ENCODE data around the gene STAC3. TPM values are rescaled to one million over a fixed set of nuclear protein-coding genes. Genes with fewer than 3 reads are reported as not detected.

The STAC3 gene
- total and polyA plus RNA-seq, 9 donors = 0.66 to 2.9 (median 1.8) TPM

GRCh38 chr12:57195611-57196371 lies 55.2 kb downstream of the STAC3 start:
- 79 to 80% (median 80%) methylated on average over 28 to 34 of the region's 34 CpGs for WGBS, 3 donors
- intact Hi-C loops (cut with DNase I) = no loop called here
- Histone ChIP-seq H3K27me3 (no peaks in the 10 kb centered on the region), H3K4me1 (ENCODE audit: insufficient read depth) (no peaks in the 10 kb centered on the region), H3K4me3 (no peak overlapping the region), H3K27ac (no peak overlapping the region), H3K36me3 (peaks cover 4% of the 10 kb centered on the region), H3K9me3 (no peaks in the 10 kb centered on the region)
- TF ChIP-seq EP300 (IDR thresholded peaks at IDR 0.05) (no peak), POLR2A (IDR thresholded peaks at IDR 0.05) (no peak)
- DNase-seq = no peak

- Histone ChIP-seq H3K27me3 (no peaks in the 10 kb centered on the region), H3K36me3 (peaks cover 4% of the 10 kb centered on the region), H3K9me3 (no peaks in the 10 kb centered on the region), H3K4me3 (no peak overlapping the region), H3K27ac (no peak overlapping the region), H3K4me1 (ENCODE audit: insufficient read depth) (no peaks in the 10 kb centered on the region)
- intact Hi-C loops (cut with DNase I) = no loop called here
- TF ChIP-seq CTCF (IDR thresholded peaks at IDR 0.05) (no peak), EP300 (IDR thresholded peaks at IDR 0.05) (no peak), POLR2A (IDR thresholded peaks at IDR 0.05) (no peak)
- DNase-seq = no peak
- 85 to 90% (median 86%) methylated on average over 19 of the region's 19 CpGs for WGBS, 3 donors
These were observed 55.8 kb downstream of the STAC3 start for GRCh38 chr12:57195186-57195585.

- intact Hi-C loops (cut with DNase I) = no loop called here
- Histone ChIP-seq H3K36me3 (peaks cover 4% of the 10 kb centered on the region), H3K9me3 (no peaks in the 10 kb centered on the region), H3K4me1 (ENCODE audit: insufficient read depth) (no peaks in the 10 kb centered on the region), H3K4me3 (no peak overlapping the region), H3K27ac (no peak overlapping the region), H3K27me3 (no peaks in the 10 kb centered on the region)
- 88 to 92% (median 90%) methylated on average over 18 of the region's 18 CpGs for WGBS, 3 donors
- TF ChIP-seq CTCF (IDR thresholded peaks at IDR 0.05) (no peak), EP300 (IDR thresholded peaks at IDR 0.05) (no peak), POLR2A (IDR thresholded peaks at IDR 0.05) (no peak)
- no peak for DNase-seq
These were observed 56.7 kb downstream of the STAC3 start for GRCh38 chr12:57194253-57194652.

GRCh38 chr12:57193706-57194245 lies 57.2 kb downstream of the STAC3 start:
- Histone ChIP-seq H3K4me3 (no peak overlapping the region), H3K9me3 (no peaks in the 10 kb centered on the region), H3K27ac (no peak overlapping the region), H3K4me1 (ENCODE audit: insufficient read depth) (no peaks in the 10 kb centered on the region), H3K27me3 (no peaks in the 10 kb centered on the region), H3K36me3 (peaks cover 4% of the 10 kb centered on the region)
- 82 to 90% (median 85%) methylated on average over 19 of the region's 19 CpGs for WGBS, 3 donors
- no peak for TF ChIP-seq POLR2A (IDR thresholded peaks at IDR 0.05)
- TF ChIP-seq CTCF (IDR thresholded peaks at IDR 0.05) = no peak
- TF ChIP-seq EP300 (IDR thresholded peaks at IDR 0.05) = no peak
- no peak for DNase-seq
- intact Hi-C loops (cut with DNase I) = no loop called here

MicroRNA genes within 50 kb of the gene (microRNA counts, 767-probe panel; counts per million panel counts)
- microRNA hsa-miR-1228-3p = 530 counts per million, percentile 78 among the panel's probes with 10 or more counts

Small RNA genes within 50 kb of the gene (microRNA-seq; reads per million reads assigned to microRNA genes)
- 0 to 1.1 (median 0.36) reads per million in 3 donors for gene MIR1228

Small RNA genes within 50 kb of the gene (small RNA-seq; reads per million reads assigned to genes)
- gene MIR1228 = not detected

Other genes starting within 250 kb of the STAC3 start
- 10 to 100 TPM in 1 of 7 donors, 1 to 10 TPM in 6; 3.3 to 10.4 (median 7.4) TPM for gene ZBTB39, start 244.6 kb downstream of the STAC3 start, total RNA-seq
- gene ZBTB39, start 244.6 kb downstream of the STAC3 start, polyA plus RNA-seq = 1 to 10 TPM; 2.9 to 7.1 TPM
- not detected for gene TAC3, start 234.7 kb downstream of the STAC3 start, total RNA-seq
- 1 to 10 TPM in 1 of 2 donors, under 1 TPM in 1; 0.40 to 2.2 TPM for gene TAC3, start 234.7 kb downstream of the STAC3 start, polyA plus RNA-seq
- 1 to 10 TPM in 1 of 7 donors, under 1 TPM in 4, not detected in 2; 0.10 to 2.6 (median 0.23) TPM for gene MYO1A, start 201.1 kb downstream of the STAC3 start, total RNA-seq
- under 1 TPM; 0.08 to 0.38 TPM for gene MYO1A, start 201.1 kb downstream of the STAC3 start, polyA plus RNA-seq
- gene NEMP1, start 172.4 kb downstream of the STAC3 start, total RNA-seq = 10 to 100 TPM in 5 of 7 donors, 1 to 10 TPM in 2; 6.8 to 14.9 (median 10.8) TPM
- gene NEMP1, start 172.4 kb downstream of the STAC3 start, polyA plus RNA-seq = 10 to 100 TPM in 1 of 2 donors, 1 to 10 TPM in 1; 5.8 to 11.1 TPM
- gene NAB2, start 162.1 kb downstream of the STAC3 start, total RNA-seq = 100 to 1,000 TPM in 1 of 7 donors, 10 to 100 TPM in 6; 37.6 to 103 (median 70.8) TPM
- 10 to 100 TPM; 27.5 to 47.4 TPM for gene NAB2, start 162.1 kb downstream of the STAC3 start, polyA plus RNA-seq
- gene STAT6, start 139.8 kb downstream of the STAC3 start, total RNA-seq = 100 to 1,000 TPM in 5 of 7 donors, 10 to 100 TPM in 2; 67.4 to 211 (median 168) TPM
- gene STAT6, start 139.8 kb downstream of the STAC3 start, polyA plus RNA-seq = 100 to 1,000 TPM; 145 to 158 TPM
- 100 to 1,000 TPM; 148 to 640 (median 405) TPM for gene LRP1, start 122.7 kb downstream of the STAC3 start, total RNA-seq
- 100 to 1,000 TPM in 1 of 2 donors, 10 to 100 TPM in 1; 76.4 to 168 TPM for gene LRP1, start 122.7 kb downstream of the STAC3 start, polyA plus RNA-seq
- gene LRP1-AS, start 103.6 kb downstream of the STAC3 start, total RNA-seq = not detected
- gene LRP1-AS, start 103.6 kb downstream of the STAC3 start, polyA plus RNA-seq = not detected
- under 1 TPM in 1 of 7 donors, not detected in 6; 0.20 TPM for gene NXPH4, start 34.4 kb downstream of the STAC3 start, total RNA-seq
- gene NXPH4, start 34.4 kb downstream of the STAC3 start, polyA plus RNA-seq = under 1 TPM in 1 of 2 donors, not detected in 1; 0.13 TPM
- 100 to 1,000 TPM in 1 of 7 donors, 10 to 100 TPM in 6; 32.3 to 185 (median 46.6) TPM for gene SHMT2, start 21.5 kb downstream of the STAC3 start, total RNA-seq
- gene SHMT2, start 21.5 kb downstream of the STAC3 start, polyA plus RNA-seq = 10 to 100 TPM; 23.0 to 34.7 TPM
- 10 to 100 TPM; 24.3 to 81.4 (median 65.6) TPM for gene R3HDM2, start 179.9 kb upstream of the STAC3 start, total RNA-seq
- gene R3HDM2, start 179.9 kb upstream of the STAC3 start, polyA plus RNA-seq = 10 to 100 TPM; 33.5 to 66.9 TPM
- gene INHBC, start 183.6 kb upstream of the STAC3 start, total RNA-seq = under 1 TPM in 2 of 7 donors, not detected in 5; 0.12 to 0.27 TPM
- gene INHBC, start 183.6 kb upstream of the STAC3 start, polyA plus RNA-seq = under 1 TPM; 0.07 to 0.12 TPM
- not detected for gene INHBE, start 204.1 kb upstream of the STAC3 start, total RNA-seq
- gene INHBE, start 204.1 kb upstream of the STAC3 start, polyA plus RNA-seq = not detected
- gene GLI1, start 208.6 kb upstream of the STAC3 start, total RNA-seq = 1 to 10 TPM in 2 of 7 donors, under 1 TPM in 4, not detected in 1; 0.48 to 4.1 (median 0.74) TPM
- gene GLI1, start 208.6 kb upstream of the STAC3 start, polyA plus RNA-seq = 1 to 10 TPM; 2.2 to 4.1 TPM
- 1 to 10 TPM; 2.7 to 8.0 (median 4.2) TPM for gene ARHGAP9, start 228.7 kb upstream of the STAC3 start, total RNA-seq
- 1 to 10 TPM; 2.6 to 9.5 TPM for gene ARHGAP9, start 228.7 kb upstream of the STAC3 start, polyA plus RNA-seq
- gene MARS1, start 236.9 kb upstream of the STAC3 start, total RNA-seq = 100 to 1,000 TPM in 2 of 7 donors, 10 to 100 TPM in 5; 21.1 to 479 (median 66.4) TPM
- gene MARS1, start 236.9 kb upstream of the STAC3 start, polyA plus RNA-seq = 10 to 100 TPM; 30.8 to 87.4 TPM